Kidney (tissue), 14 donors: ENCODE data around the gene PDGFD. TPM values are rescaled to one million over a fixed set of nuclear protein-coding genes. Genes with fewer than 3 reads are reported as not detected.

Experiments used
- DNase-seq, 5 donors: peaks; one replicate each; pipeline ENCODE4 v3.0.0-alpha.2; 2013 to 2020
- FAIRE-seq: peaks from 2 replicates; lab custom pipeline; 2012; peaks lifted over from hg19 to GRCh38; lab: Jason Lieb, UNC
- H3K27ac ChIP-seq, 2 donors: one replicate each; pipeline ENCODE4 v1.7.0; 2013; ENCODE audit warnings: low read depth in 2 of 2, low read length in 2 of 2, inconsistent platforms in 1 of 2
- H3K27me3 ChIP-seq: one replicate; pipeline ENCODE4 v1.7.1; 2013; ENCODE audit warnings: low read length, inconsistent platforms; ENCODE audit not compliant: control insufficient read depth, insufficient read depth
- H3K36me3 ChIP-seq, 3 donors: one replicate each; pipeline versions ENCODE4 v1.7.0 to v1.7.1; 2013; ENCODE audit warnings: low read length in 3 of 3, control low read depth in 1 of 3, inconsistent platforms in 1 of 3; ENCODE audit not compliant: insufficient read depth in 3 of 3, control insufficient read depth in 2 of 3
- H3K4me1 ChIP-seq, 3 donors: one replicate each; pipeline versions ENCODE4 v1.7.0 to v1.7.1; 2013; ENCODE audit warnings: low read length in 3 of 3, inconsistent platforms in 1 of 3, low read depth in 1 of 3; ENCODE audit not compliant: control insufficient read depth in 2 of 3, insufficient read depth in 2 of 3
- H3K4me3 ChIP-seq, 3 donors: one replicate each; pipeline versions ENCODE4 v1.7.0 to v1.8.1; 2013; ENCODE audit warnings: low read length in 3 of 3, control low read depth in 1 of 3, inconsistent platforms in 1 of 3
- H3K9ac ChIP-seq, 3 donors: one replicate each; pipeline versions ENCODE4 v1.7.0 to v1.7.1; 2013; ENCODE audit warnings: low read length in 3 of 3, control low read depth in 1 of 3, inconsistent platforms in 1 of 3
- H3K9me3 ChIP-seq, 3 donors: one replicate each; pipeline versions ENCODE4 v1.7.0 to v1.7.1; 2013; ENCODE audit warnings: low read length in 3 of 3, control low read depth in 1 of 3, inconsistent platforms in 1 of 3; ENCODE audit not compliant: control insufficient read depth in 2 of 3, insufficient read depth in 1 of 3
- CTCF ChIP-seq: IDR thresholded peaks from 3 replicates; pipeline ENCODE4 v1.5.1; 2012; ENCODE audit warnings: mild to moderate bottlenecking, moderate library complexity, borderline replicate concordance; ENCODE audit not compliant: insufficient read depth; ENCODE audit errors: extremely low read depth
- intact Hi-C: fragments of 100-400 bp; cut with DNase I; formaldehyde crosslinking; loops from one replicate; pipeline ENCODE4 v1.11.1; 2022
- polyA plus RNA-seq: library from polyadenylated mRNA; stranded (reverse); fragments of 350-450 nt; fragmentation: Illumina TruSeq; extraction: RNeasy Lipid Tissue Mini Kit (QIAGEN cat#74804); gene quantifications from one replicate; pipeline ENCODE4 v1.2.3, GENCODE V29; 2014; ENCODE audit warnings: low read depth, low replicate concordance; ENCODE audit not compliant: insufficient read depth
- total RNA-seq: library from RNA; stranded (reverse); fragmentation: NEBNext Ultra II Directional; extraction: Animal tissue kit (Norgen Biotek cat#: 25700); gene quantifications from one replicate; pipeline ENCODE4 v1.2.1, GENCODE V29; 2021
- donor health status: control.
- donor health status: control.
- donor health status: control.
- donor health status: control.
- donor health status: control.
- donor health status: DM: yes; HTN: yes; CAD: no.
- donor health status: Normal renal cell carcinoma (clear cell type).

Gene PDGFD
- total and polyA plus RNA-seq, 2 donors from 2014 or later = 5.3 to 12.2 TPM

DNA sequence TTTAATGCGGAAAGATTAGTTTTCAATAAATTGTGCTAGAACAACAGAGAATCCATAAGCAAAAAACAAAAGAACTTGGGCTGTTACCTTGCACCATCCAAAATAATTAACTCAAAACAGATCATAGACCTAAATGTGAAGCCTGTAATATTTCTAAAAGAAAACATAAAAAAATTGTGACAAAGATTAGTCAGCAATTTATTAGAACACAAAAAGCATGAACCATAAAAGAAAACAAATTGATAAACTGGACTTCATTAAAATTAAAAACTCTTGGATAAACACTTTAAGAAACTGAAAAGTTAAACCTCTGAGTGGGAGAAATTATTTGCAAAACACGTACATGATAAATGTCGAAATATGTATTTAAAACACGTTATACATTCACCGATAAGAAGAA, 106.0 kb downstream of the PDGFD start:
- intact Hi-C loops = no loop called here

GRCh38 chr11:104055596-104055995, 108.4 kb downstream of the PDGFD start:
- no peaks in the 10 kb centered on the region for H3K9me3 ChIP-seq

More for the DNA sequence above, 106.0 kb downstream of the PDGFD start:
- TF ChIP-seq CTCF = no peak
- Histone ChIP-seq H3K27ac (no peak overlapping the region), H3K9me3 (no peaks in the 10 kb centered on the region), H3K27me3 (no peaks in the 10 kb centered on the region), H3K4me3 (no peak overlapping the region), H3K36me3 (no peaks in the 10 kb centered on the region), H3K9ac (no peak overlapping the region), H3K4me1 (no peaks in the 10 kb centered on the region)
- no peak for DNase-seq
- no peak for FAIRE-seq

DNA sequence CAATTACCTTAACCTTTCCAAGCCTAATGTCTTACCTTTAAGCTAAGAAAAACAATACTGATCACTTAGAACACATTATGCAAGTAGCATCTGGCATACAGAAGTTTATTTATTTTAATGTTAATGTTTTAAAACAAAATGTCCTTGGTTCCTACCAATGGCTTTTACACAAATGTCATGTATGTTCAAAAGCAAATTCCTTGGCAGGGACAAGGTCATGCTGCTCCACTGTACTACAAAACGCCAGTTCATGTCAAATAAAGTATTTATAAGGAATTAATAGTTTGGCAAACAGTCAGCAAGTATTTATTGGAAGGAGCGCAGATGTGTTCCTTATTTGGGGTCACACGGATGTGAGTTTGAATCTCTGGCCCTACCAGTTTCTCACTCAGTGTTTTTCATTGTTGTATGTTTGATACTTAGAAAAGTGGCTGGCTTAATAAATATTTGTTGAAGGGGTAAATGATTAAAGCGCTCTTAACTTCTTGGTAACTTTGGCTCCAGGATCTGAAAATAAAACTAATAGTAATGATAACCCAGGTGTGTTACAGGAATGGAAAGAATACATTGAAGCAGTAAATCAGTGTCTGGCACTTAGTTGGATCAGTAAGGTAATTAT, 108.9 kb downstream of the PDGFD start:
- H3K27ac ChIP-seq = no peak overlapping the region
- TF ChIP-seq CTCF = no peak

More at GRCh38 chr11:104055596-104055995, 108.4 kb downstream of the PDGFD start:
- H3K9ac ChIP-seq = no peak overlapping the region
- H3K4me1 ChIP-seq = no peaks in the 10 kb centered on the region
- H3K27ac ChIP-seq = no peak overlapping the region
- TF ChIP-seq CTCF = no peak
- no peak overlapping the region for H3K4me3 ChIP-seq
- no peaks in the 10 kb centered on the region for H3K36me3 ChIP-seq
- intact Hi-C loops = no loop called here
- FAIRE-seq (no peak), DNase-seq (no peak)
- no peaks in the 10 kb centered on the region for H3K27me3 ChIP-seq

More for the DNA sequence above, 108.9 kb downstream of the PDGFD start:
- intact Hi-C loops = no loop called here
- no peak for DNase-seq
- no peaks in the 10 kb centered on the region for H3K36me3 ChIP-seq
- no peak overlapping the region for H3K9ac ChIP-seq
- H3K4me1 ChIP-seq = no peaks in the 10 kb centered on the region
- H3K9me3 ChIP-seq = no peaks in the 10 kb centered on the region
- H3K27me3 ChIP-seq = no peaks in the 10 kb centered on the region
- H3K4me3 ChIP-seq = no peak overlapping the region
- FAIRE-seq = no peak
